Measurements from ENCODE around the gene IL20. TPM values are rescaled to one million over a fixed set of nuclear protein-coding genes. Genes with fewer than 3 reads are reported as not detected.

IL20 gene
- total RNA-seq, 6 experiments from 2014 or later = not detected

Other genes with a start within 250 kb of the IL20 start
- gene DYRK3, start 230.1 kb upstream of the IL20 start, total RNA-seq = 1 to 10 TPM; 2.8 to 5.6 (median 4.0) TPM
- 10 to 100 TPM; 25.6 to 46.6 (median 34.0) TPM for gene MAPKAPK2, start 180.7 kb upstream of the IL20 start, total RNA-seq
- gene IL19, start 94.8 kb upstream of the IL20 start, total RNA-seq = not detected
- gene IL10, start 93.1 kb upstream of the IL20 start, total RNA-seq = 1 to 10 TPM in 1 of 6 experiments, under 1 TPM in 3, not detected in 2; 0.26 to 2.2 (median 0.63) TPM
- gene IL24, start 31.8 kb downstream of the IL20 start, total RNA-seq = not detected
- gene FCMR, start 56.3 kb downstream of the IL20 start, total RNA-seq = 1 to 10 TPM in 5 of 6 experiments, under 1 TPM in 1; 0.80 to 3.2 (median 1.4) TPM
- gene PIGR, start 80.8 kb downstream of the IL20 start, total RNA-seq = 100 to 1,000 TPM in 2 of 6 experiments, 10 to 100 TPM in 4; 20.6 to 134 (median 85.1) TPM
- 10 to 100 TPM in 1 of 6 experiments, 1 to 10 TPM in 4, under 1 TPM in 1; 0.44 to 31.1 (median 2.2) TPM for gene FCAMR, start 104.8 kb downstream of the IL20 start, total RNA-seq
- gene C1orf116, start 167.1 kb downstream of the IL20 start, total RNA-seq = under 1 TPM; 0.27 to 0.68 (median 0.37) TPM
- gene YOD1, start 185.6 kb downstream of the IL20 start, total RNA-seq = 1 to 10 TPM; 3.0 to 4.8 (median 3.5) TPM
- 1 to 10 TPM; 2.9 to 6.1 (median 5.1) TPM for gene PFKFB2, start 187.7 kb downstream of the IL20 start, total RNA-seq
- 100 to 1,000 TPM; 156 to 328 (median 226) TPM for gene C4BPB, start 223.2 kb downstream of the IL20 start, total RNA-seq
- gene C4BPA, start 238.6 kb downstream of the IL20 start, total RNA-seq = 1,000 to 10,000 TPM in 3 of 6 experiments, 100 to 1,000 TPM in 3; 746 to 1,325 (median 959) TPM